NT2/D1 (cell line): ENCODE measurements around the gene VTI1A.

Experiments used
- SUZ12 ChIP-seq: IDR thresholded peaks from 2 replicates; pipeline ENCODE4 v1.6.1; 2011; ENCODE audit not compliant: insufficient read length, insufficient read depth; ENCODE audit errors: extremely low read depth
- ZNF274 ChIP-seq: IDR thresholded peaks from 2 replicates; pipeline ENCODE4 v1.6.1; 2011; ENCODE audit warnings: mild to moderate bottlenecking, low read depth, low read length

- TF ChIP-seq ZNF274: no peak
- no peak for TF ChIP-seq SUZ12
Measured at GRCh38 chr10:112755446-112756234, 308.6 kb downstream of the VTI1A start.
